NCI-H524 (cell line): ENCODE results near the gene MRFAP1L1.
A peak's percentile ranks its signal among the peaks of the same experiment; 100 is the strongest.
"Not testable (repeated sequence)": the region's sequence is repeated elsewhere in the genome, so short reads cannot be mapped to it uniquely, and the experiment has no call there.

Experiments used
- DNase-seq, 2 experiments: peaks; one replicate each; lab custom pipeline; 2025; lab: John Stamatoyannopoulos, UW

Gene MRFAP1L1

GRCh38 chr4:6709230-6710114, at the start of gene MRFAP1L1:
MRFAP1L1 (minus strand) TSS chr4:6709865; CDS start chr4:6709629, 236 bp downstream.
- DNase-seq, result peak; percentile 96 to 97

GRCh38 chr4:6758728-6759127, 49.1 kb upstream of the MRFAP1L1 start:
- DNase-seq, result no peak

DNA sequence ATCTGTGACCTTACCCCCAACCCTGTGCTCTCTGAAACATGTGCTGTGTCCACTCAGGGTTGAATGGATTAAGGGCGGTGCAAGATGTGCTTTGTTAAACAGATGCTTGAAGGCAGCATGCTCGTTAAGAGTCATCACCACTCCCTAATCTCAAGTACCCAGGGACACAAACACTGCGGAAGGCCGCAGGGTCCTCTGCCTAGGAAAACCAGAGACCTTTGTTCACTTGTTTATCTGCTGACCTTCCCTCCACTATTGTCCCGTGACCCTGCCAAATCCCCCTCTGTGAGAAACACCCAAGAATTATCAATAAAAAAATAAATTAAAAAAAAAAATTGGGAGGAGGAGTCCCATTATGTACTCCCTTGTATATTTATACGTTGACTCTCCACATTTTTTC, 46.7 kb upstream of the MRFAP1L1 start:
- not testable (repeated sequence) for DNase-seq

DNA sequence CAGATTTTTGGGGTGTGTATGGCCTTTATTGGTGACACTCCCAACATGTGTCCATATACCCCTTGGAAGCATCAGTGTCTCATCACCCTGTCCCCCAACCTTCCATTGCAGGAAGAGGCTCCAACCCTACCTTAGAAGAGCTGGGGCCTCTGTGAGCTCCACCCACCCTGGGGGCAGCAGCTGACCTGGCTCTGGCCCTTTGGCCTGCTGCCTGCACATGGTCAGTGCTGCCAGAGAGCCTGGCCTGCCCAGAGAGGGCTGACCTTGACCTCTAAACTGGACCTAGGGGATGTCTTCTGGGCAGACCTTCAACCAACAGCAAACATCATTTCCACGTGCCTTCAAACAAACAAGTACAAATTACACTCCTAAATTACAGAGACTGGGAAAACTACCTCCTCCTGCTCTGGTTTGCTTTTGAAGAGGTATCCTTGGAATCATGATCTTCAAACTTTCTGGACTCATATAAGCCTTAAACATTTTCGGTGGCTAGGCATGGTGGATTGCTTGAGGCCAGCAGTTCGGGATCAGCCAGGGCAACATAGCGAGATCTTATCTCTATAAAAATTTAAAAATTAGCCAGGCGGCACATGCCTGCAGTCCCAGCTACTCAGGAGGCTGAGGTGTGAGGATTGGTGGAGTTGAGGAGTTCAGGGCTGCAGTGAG, 45.6 kb upstream of the MRFAP1L1 start:
- no peak for DNase-seq

DNA sequence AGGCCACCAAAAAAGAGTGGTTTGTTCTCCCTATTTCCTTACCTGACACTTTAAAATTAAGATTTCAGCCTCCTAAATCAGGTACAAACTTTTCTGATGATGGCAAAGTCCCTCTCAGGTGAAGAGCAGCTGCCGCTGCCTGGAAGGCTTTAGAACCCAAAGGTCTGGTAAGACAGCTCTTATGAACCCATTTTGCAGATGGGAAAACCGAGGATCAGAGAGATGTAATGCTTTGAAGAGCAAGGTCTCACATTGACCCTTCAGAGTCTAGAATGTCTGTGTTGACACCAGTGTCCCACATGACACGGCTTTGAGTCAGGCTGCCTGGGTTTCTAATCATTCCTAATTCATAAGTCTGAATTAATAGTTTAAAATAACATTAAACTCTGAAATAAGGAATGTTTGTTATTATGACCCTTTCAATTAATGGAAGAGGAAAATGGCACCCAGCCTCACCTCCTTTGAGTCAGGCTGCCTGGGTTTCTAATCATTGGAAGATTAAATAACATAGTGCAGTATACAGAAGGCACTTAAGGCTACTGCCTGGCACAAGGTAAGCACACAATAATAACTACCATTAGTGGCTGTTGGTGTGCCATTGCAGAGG, 44.9 kb upstream of the MRFAP1L1 start:
- DNase-seq, result no peak

GRCh38 chr4:6753891-6754290, 44.2 kb upstream of the MRFAP1L1 start:
- DNase-seq, result no peak

DNA sequence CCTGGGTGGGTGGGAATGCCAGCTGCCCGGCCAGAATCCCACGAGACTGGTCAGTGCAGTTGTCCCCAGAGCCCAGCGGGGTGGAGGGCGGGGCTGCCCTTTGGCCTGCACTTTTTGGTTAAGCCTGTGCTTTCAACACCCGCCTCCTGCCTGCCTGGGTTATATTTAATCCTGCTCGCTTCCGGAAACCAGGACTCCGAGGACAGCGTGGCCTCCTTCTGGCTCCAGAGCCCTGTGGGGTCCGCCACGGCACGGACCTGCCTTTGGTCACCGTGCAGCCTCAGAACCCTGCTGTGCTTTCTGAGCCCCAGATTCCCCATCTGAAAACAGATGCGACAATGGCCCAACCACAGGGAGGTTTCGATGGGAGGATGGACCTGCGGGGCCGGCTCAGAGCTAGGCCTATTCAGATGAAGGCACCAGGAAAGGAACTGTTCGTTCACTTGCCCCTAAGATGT, 43.5 kb upstream of the MRFAP1L1 start:
- DNase-seq, result no peak

DNA sequence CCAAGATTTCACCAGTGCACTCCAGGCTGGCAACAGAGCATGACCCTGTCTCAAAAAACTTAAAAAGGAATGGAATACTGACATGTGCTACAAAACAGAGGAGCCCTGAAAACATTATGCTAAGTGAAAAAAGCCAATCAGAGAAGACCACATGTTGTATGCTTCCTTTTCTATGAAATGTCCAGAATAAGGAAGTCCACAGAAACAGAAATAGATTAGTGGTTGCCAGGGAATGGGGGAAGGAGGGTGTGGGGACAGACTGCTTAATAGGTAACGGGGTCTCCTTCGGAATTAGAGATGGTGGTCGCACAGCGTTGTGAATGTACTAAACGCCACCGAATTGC, 42.8 kb upstream of the MRFAP1L1 start:
- no peak for DNase-seq

GRCh38 chr4:6751611-6752485, 42.2 kb upstream of the MRFAP1L1 start:
- no peak for DNase-seq

DNA sequence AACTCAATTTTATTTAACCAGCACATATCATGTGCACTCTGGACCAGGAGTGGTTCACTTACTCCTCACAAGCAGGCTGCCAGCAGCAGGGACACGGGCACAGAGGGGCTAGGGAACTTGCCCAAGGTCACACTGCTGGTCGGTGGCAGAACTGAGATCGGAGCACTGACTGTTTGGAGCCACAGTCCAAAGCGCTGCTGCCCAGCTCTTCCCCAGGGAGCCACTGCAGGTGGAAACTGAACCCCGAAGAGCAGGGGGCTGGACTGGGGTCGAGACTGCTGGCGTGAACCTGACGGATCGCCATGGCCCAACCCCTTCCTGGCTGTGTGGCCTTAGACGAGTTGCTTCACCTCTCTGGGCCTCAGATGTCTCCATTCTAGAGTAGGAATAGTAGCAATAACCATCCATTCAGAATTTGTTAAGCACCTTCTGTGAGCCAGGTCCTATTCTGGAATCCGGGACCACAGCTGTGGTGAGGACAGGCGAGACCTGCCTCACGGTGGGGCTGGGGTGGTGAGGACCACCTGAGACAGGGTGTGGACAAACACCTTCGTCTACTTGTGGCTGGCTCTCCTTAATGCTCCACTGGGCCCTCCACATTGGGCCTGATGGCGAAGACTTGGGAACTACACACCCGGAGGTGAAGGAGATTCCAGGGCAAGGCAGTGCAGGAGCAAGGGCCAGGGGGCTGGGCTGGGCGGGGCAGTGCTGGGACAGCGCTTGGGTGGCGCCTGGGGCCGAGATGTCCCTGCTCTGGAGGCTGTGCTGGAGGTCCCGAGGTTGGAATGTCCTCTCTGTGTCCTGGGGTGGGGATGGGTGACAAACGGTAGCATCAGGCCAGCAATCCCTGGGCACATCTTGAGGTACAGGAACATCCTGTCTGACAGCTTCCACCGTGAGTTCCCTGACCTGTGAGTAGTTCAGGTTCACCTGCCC, 40.9 kb upstream of the MRFAP1L1 start:
- no peak for DNase-seq

DNA sequence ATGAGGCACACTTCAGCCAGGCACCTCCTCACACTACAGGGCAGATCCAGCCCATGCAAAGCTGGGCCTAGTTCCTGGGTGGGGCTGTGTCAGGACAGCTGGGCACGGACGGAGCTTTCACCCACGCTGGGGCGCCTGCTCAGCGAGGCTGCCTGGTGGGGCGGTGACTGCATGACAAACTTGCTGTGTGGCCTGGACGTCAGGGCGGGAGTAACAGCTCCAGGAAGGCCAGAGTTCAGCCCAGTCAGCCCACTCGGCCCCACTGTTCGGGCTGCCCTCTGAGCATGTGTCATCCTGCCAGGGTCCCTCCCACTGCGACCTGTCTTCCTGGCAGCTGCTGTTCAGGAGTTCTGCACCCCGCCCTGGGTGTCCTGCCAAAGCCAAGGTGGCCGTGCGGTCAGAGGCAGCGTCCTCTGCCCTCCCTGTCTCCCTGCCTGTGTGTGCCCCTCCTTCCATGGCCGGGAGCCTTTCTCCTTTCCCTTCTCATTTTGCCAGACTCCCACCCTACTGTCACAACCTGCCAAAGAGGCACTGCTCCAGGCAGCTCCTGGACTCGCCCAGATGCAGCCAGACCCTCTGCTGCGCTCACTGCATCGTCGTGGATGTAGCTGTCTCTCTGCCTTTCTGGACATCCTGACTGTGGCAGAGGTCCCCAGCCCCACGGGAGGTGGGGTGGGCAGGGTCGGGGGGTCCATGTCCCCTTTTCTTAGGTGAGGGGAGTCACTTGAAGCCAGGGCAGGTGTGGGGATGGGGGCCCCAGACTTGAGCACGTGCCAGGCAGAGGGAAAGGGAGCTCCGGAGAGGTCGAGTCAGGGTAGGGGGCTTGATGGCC, 39.9 kb upstream of the MRFAP1L1 start:
- no peak for DNase-seq

DNA sequence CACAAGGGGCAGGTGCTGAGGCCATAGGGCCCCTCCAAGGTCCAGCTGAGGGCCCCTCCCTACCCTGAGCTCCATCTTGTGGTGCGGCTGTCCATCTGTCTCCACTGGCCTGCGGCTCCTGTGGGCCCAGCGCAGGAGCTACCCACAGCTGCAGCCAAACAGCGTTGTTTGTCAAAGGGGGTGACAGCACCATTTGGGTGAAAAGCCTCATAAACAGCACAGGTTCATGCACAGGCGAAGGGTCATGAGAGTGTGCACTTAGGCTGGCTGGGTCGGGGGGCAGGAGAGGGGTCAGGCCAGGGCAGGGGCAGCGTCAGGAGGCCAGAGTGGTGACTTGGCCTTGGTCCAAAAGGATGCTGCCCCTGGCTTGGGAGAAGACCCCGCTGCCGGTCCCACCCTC, 38.6 kb upstream of the MRFAP1L1 start:
- DNase-seq, result no peak

DNA sequence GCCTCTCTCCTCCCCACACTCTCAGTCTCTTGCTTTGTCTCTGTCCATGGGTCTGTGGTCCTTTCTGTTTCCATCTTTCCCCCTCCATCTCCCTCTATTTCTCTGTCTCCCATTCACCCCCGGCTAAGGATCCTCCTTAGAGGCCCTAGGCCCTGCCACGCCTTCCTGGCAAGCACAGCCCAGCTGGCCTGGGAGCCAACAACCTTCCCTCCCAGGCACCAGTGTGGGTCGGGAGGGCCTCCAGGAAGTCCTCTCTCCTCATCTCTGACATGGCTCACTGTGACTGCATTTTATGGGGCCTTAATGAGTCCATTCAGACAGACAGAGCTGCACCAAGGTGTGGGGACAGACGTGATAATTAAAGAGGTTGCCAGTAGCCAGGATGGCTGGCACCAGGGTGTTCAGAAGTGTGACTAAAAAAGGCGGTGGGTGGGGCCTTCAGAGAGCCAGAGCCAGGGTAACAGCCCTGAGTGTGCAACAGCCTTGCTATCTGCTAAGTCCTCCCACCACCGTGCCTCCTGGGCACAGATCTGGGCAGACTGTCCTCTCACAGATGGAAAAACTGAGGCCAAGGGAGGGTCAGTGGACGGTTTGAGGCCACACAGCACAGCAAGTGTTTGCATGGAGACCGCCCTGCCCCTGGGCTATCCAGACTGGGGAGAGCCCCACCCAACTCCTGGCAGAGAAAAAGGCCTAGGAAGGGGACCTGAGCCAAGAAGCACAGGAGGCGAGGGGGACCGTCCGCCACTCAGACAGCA, 37.8 kb upstream of the MRFAP1L1 start:
- no peak for DNase-seq

DNA sequence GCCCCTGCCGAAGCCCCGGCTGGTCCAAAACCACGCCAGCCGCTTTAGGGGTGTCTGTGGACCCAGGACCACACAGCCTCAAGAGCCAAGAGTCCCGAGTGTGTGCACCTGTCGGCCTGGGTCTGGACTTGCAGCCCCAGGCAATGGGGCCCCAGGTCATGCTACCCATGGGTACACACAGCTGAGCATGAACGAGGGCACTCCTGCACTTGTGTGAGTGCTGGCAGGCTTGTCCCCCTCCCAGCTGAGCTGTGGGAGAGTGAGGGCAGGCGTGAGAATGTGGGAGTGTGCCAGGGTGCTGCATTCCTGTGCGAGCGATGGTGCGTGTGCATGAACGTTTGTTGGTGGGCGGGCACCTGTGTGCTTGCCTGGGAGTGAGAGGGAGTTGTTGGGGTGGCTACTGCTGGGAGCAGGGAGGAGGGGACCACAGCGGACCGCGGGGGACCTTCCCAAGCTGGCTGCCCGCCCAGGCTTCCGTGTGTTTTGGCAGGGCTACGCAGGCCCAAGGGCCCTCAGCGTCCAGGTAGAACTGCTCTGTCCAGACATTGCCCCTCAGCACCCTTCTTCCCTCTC, 37.1 kb upstream of the MRFAP1L1 start:
- DNase-seq, result no peak

GRCh38 chr4:6742989-6743388, 33.3 kb upstream of the MRFAP1L1 start:
- no peak for DNase-seq

- no peak for DNase-seq
These were observed 32.8 kb upstream of the MRFAP1L1 start for GRCh38 chr4:6742507-6742906.

GRCh38 chr4:6740347-6740746, 30.7 kb upstream of the MRFAP1L1 start:
- DNase-seq, result no peak

DNA sequence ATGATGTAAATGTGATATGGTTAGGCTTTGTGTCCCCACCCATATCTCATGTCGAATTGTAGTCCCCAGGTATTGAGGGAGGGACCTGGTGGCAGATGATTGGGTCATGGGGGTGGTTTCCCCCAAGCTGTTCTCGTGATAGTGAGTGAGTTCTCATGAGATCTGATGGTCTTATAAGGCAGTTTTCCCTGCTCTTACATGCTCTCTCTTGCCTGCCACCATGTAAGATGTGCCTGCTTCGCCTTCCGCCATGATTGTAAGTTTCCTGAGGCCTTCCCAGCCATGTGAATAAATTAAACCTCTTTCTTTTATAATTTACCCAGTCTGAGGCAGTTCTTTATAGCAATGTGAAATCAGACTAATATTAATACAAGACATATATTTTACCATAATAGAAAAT, 30.3 kb upstream of the MRFAP1L1 start:
- no peak for DNase-seq
